ENCODE results near the gene ABLIM2.

Gene ABLIM2

DNA sequence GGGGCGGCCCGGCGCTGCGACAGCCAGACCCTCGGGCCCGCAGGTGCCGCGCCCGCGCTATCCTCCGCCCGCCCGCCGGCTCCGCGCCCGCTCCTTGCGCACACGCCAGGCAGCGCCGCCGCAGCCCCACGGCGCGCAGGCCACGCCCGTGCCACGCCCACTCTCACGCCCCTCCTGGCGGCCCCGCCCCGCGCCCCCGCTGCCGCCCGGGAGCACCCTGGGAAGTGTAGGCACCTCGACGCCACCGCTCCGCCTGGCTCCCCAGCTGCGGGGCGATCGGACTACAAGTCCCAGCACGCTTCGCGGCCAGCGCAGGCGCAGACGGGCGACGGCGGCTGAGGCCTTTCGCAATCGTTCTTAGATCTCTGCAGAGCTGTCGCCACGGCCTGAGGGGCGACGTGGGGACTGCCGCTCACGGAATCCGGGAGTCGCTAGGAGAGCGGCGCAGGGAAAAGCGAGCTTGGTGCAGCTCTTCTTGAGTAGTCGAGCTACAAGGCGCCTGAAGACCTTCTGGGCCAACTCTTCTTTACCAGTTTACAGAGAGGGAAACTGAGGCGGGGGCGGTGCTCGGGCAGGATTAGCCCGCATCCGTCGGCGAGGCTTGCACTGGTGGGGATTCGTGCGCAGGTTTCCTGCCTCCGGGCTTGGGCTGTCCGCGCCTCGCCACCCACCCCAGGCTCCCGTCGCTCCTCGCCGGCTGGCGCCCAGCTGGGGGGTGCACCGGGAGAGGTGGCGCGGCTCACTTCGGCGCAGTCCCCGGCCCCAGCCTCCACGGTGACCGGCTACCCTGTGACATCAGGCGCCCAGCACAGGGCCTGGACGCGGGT is at the start of gene ABLIM2:
Gene ABLIM2, minus strand, starts transcription at position 104 of the 827 bp plus-strand sequence. CDS start 124 bp downstream, outside the sequence.
- DNase-seq (ENCODE audit: low read depth) = peak; percentile 98

DNA sequence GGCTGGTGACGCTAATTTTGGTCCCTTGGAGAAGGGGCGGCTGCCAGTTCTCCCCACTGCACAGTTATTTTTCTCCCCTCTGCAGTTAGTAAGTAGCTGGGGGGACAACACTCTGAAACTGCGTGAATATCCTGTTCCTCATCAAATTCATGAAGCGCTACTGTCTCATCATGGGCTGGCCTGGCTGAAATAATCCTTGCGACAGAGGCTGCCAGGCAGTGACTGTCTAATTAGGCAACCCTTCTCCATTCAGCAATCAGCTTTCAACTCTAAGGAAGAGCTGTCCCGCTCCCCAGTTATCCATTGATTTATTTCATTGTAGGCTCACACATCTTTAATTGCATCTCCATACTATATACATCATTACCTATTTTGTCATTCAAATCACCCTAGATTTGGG is 48.7 kb upstream of the ABLIM2 start:
- no peak for DNase-seq (ENCODE audit: low read depth)

DNA sequence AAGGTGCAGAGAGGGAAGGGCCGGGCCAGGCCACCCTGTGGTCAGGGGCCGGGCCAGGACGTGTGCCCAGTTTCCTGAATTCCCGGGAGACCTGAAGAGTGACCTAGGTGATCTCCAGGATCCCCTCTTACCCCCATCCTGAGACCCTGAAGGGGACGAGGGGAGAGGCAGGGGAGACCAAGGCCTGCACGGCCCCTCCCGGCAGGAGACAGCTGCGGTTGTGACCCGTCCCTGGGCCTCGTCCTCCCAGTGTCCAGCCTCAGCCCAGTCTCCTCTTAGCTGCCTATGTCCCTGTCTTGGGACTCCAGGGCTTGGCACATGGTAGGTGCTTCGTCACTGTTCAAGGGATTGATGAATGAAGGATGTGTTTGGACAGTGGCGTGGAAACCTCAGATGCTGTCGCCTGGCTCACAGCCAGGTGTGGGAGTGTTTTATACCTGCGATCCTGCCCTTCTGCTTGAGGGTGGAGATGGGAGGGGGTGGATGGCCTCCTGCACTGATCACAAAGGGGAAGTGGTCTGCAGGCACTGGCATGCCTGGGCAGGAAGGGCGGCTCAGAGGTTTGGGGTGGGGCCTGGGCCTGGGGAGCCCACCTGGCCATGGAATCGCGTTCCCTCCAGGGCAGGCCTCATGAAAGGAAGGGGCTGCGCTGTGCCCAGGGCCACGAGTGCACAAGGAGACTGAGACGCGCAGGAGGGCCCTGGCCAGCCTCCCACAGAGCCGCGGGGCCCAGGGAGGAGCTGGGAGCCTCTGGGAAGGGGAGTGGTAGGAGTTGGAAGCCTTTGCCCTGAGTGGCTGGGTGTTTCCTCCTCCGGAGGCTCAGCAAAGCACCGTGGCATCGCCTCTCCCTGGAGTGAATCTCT is 47.4 kb upstream of the ABLIM2 start:
- DNase-seq (ENCODE audit: low read depth) = no peak

DNA sequence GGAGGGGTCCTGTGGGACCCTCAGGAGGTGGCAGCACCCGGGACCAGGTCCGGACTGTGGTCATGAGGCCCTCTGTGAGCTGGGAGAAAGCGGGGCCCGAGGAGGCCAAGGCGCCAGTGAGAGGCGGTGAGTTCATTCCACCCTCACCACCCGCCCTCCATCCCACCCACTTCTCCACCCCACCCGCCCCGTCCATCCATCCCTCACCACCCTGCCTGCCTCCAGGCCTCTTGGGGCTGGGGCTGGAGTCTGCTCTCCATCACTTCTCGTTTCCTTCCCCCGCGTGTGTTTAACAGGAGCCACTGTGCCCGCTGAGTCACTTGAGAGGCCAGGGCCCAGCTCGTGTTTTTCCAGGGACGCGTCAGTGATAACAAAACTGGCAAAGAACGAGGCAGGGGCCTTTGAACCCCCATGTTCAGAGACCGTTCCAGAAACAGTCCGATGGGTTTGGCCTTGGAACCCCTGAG is 46.7 kb upstream of the ABLIM2 start:
- DNase-seq (ENCODE audit: low read depth) = no peak

DNA sequence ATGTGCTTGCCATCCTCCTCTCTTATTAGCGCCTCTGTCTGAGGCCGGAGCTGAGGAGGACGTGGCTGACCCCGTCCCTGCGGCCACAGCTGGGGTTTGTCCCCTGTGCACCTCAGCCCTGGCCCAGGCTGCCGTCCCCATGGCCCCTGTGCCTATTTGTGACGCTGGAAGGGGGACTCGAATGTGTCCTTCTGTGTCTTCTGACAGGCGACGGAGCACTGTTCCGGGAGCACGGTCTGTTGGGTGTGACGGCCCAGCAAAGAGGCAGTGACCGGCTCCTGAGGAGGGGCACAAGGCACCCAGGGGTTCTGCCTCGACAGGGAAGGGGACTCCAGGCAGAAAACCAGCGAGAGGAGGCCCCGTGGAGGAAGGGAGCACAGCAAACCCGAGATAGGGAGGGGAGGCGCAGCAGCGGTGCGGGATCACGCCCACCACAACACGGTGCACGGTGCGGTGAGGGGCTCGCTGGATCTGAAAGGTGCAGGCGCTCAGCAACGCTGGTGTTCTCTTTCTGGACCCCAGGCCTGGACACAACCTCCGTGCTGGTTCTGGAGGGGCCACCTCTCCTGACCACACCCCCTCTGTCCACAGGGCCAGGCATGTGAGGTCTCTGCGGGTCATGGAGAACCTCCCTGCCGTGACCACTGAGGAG is 46.1 kb upstream of the ABLIM2 start:
- no peak for DNase-seq (ENCODE audit: low read depth)

DNA sequence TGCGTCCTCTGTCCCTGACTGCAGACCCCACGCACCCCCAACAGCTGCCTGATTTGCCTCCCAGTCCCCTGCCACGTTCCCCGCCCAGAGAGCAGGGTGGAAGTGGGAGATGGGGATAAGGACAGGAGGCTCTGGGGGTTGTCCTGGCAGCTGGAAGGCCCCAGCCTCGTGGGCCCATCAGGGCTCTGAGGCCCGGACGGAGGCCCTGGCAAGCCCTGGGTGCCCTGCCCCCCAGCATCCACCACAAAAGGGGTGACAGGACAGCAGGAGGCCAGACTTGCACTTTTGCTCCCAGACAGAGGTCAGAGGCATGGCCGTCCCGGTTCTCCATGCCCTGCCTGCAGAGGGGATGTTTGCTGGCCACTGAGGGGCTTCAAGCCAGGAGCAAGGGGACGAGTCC is 45.2 kb upstream of the ABLIM2 start:
- no peak for DNase-seq (ENCODE audit: low read depth)

DNA sequence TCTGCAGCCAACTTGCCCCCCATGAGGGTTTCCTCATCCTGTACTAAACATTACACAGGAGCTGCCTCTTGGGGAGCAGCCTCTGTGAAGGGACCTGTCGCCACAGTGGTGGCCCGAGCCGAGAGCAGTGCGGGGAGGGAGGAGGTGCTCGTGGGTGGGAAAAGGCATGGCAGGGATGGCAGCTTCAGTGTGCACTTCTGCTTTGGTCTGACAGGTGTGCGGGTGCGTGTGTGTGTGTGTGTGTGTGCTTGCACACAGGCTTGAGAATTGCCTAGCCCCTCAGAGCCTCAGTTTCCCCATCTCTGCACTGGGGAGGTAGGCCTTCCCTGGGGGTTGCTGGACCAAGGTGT is 44.4 kb upstream of the ABLIM2 start:
- DNase-seq (ENCODE audit: low read depth) = no peak

DNA sequence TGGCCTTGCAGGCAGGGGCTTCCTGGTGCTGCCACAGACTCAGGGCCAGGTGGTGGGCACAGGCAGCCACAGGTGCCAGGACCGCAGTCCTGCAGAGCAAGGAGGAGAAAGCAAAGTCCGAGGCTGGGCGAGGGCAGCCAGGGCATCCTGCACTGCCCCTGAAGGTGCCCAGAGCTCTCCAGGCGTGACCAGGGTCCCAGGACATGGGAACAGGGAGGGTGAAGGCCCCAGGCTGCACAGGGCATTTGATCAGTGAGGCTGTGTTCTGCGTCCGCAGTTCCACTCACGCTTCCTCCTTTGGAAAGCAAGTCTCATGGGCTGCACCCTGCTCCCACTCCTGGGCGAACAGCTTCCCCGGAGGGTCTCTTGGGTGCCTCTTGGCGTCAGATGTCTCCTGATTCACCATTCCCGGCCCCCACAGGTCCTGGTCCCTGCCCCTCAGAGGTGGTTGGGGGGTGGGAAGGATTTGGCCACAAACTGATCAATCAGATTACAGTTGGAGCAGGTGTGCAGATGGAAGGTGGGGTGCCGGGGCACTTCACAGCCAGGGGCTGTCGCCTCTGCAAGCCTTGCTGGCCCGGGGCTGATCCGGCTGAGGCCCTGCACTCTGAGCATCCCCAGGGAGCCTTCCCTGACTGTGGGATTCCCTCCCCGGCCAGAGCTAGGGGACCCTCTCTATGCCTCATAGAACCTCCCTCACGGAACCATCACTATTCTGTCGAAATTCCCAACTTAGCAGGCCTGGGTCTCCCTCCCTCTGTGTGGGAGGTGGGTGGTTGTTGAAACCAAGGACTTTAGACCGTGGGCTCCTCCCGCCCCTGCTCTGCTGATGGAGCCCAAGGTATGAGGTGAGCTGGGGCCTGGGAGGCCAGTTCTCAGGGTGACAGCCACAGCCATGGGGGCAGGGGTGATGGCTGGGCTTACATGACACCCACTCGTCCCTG is 43.8 kb upstream of the ABLIM2 start:
- DNase-seq (ENCODE audit: low read depth) = no peak

DNA sequence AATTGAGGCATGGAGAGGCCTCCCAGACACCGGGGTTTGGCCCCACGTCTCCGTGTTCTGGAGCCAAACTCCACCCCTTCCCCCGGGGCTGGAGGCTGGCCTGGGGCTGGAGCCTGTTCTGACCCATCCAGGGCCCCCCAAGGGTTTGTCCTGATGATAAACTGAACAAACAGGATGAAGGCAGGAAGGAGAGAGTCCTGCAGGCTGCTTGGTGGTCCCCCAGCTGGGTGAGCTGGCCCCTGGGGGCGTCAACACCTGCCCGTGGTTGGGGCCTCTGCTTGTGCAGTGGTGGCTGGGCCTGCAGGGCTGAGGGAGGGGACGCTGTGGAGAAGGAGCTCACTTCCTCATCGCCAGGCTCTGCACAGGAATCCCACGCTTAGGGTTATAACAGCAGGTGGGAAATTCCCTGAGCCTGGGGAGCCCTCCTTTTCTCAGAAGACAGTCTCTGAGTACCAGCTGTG is 42.7 kb upstream of the ABLIM2 start:
- DNase-seq (ENCODE audit: low read depth) = peak; percentile 15

DNA sequence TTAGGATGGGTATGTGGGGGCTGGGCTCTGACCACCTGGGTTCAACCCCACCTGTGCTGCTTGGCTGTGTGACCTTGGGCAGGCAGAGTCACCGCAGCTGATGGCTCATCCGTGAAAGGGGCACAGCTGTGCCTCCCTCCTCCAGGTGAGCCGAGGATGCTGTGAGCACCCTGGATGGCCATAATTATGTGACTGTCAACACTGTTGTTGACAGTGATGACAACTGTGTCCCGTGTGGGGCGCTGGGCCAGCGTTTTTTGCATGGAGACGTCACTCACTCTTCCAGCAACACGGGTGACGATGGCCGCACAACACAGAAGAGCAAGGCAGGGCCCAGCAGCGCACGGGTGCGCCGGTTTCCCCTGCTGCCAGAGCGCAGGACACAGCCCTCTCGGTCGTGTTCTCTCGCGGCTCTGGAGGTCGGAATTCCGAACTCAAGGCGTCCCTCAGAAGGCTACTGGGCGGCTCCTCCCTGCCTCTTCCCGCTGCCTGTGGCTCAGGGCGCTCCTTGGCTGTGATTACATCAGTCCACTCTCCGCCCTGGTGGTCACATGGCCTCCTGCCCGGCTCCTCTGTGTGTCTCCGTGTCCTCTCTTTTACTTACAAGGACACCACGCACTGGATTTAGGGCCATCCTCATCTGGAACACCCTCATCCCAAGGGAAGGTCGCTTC is 41.8 kb upstream of the ABLIM2 start:
- no peak for DNase-seq (ENCODE audit: low read depth)

DNA sequence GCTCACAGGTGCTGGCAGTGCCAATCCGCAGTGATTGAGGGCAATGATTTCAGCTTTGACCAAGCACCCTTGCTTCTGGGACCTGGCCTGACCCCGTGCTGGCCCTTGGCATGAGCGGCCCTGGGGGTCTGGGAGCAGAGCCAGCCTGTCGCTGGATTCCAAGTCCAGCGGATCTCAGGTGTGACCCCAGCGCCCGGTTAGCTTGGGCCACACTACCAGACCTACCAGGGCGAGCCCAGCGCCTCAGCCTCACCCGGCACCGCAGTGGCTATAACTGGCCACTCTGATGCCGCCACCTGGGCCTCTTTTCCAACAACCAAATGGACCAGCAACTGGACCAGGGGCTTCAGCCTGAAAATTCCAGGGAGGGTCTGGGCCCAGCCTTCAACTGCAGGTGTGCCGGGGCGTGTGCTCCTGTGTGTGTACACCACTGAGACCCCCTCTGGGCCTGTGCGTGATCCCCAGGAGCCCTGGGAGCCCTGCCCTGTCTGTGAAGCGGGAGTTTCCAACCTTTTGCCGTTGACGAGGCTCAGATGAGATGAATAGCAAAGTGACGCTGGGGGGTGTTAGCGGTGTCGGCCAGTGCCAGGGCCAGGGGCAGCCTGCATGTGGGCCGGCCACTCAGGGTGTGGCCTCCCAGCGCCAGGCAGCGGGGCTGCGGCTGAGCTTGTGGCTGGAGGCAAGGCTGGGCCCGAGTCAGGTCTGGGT is 41.1 kb upstream of the ABLIM2 start:
- DNase-seq (ENCODE audit: low read depth) = no peak

DNA sequence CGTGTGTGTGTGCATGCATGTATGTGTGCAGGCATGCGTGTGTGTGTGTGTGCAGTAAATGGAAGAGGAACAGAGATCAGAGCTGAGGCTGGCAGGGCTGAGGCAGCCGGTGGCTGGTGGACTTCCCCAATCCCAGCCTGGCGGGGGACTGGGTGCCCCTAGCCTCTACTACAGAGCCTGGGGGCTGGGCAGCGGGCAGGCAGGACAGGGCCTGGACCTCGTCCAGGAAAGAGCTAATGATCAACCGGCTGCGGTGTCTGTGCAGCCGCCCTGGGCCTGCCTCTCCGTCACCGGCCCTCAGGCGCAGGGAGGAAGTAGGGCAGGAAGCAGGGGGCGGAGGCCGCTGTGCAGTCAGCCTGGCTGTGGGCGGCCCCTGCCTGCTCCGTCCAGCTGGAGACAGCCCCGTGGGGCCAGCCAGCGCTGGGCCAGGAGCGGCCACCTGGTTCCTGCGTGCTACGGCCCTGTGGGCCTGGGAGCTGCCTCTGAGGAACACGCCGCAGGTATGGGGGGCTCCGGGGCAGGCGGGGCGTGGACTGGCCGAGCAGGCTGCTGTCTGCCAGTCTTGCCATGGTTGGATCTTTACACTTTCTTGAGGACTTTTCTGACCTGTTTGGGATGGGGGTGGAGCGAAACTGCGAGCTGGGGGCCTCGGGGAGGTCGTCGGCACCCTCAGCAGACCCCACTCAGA is 40.4 kb upstream of the ABLIM2 start, which contains the start of gene SH3TC1:
Gene SH3TC1, plus strand, starts transcription at position 385 of the 688 bp plus-strand sequence. CDS start 5,905 bp downstream, outside the sequence.
- peak; percentile 43 for DNase-seq (ENCODE audit: low read depth)

DNA sequence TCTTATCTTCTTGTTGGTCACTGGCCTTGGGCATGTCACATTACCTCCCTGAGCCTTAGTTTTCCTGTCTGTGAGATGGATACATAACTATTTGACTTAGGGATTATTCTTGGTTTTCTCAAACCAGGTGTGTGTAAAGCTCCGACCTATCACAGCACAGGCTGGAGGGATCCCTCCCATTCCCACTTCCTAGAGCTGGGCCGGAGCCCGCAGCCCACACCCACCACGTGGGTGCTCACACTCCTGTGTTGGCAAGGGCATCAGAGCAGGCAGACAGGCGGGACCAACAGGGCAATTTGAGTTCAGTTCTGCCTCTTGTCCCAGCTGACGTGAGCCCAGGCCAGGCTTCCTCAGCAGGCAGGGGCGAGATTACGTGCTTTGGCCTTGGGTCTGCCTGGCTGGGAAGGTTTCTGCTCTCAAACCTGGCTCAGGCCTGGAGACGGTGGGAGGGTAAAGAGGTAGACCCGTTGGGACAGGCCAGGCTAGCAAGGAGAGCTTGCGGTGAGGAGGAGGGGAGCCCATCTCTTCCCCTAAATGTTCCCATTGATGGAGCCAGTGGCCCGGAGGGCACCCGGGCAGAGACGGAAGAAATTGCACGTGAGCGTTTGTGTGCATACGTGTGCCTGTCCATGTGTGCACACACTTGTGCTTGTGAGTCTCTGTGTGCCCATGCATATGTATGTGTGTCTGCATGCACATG is 39.7 kb upstream of the ABLIM2 start:
- DNase-seq (ENCODE audit: low read depth) = no peak

DNA sequence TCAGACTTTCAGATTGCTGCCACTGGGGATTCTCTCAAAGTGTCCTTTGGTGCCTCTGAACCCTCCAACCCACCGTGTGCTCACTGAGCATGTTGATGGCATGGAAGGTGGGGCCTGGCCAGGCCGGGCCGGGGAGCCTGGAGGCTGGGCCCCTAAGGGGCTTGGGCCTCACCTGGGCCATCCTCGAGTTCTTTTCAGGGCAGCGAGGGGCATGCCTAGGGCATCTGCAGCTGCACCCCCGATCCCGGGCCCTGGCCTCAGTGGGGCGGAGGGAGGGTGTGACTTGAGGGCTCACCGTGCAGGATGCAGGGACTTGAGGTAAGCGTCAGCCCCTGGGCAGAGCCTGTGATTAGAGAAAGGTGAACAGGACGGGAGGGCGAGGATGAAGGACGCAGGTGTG is 38.9 kb upstream of the ABLIM2 start:
- no peak for DNase-seq (ENCODE audit: low read depth)

DNA sequence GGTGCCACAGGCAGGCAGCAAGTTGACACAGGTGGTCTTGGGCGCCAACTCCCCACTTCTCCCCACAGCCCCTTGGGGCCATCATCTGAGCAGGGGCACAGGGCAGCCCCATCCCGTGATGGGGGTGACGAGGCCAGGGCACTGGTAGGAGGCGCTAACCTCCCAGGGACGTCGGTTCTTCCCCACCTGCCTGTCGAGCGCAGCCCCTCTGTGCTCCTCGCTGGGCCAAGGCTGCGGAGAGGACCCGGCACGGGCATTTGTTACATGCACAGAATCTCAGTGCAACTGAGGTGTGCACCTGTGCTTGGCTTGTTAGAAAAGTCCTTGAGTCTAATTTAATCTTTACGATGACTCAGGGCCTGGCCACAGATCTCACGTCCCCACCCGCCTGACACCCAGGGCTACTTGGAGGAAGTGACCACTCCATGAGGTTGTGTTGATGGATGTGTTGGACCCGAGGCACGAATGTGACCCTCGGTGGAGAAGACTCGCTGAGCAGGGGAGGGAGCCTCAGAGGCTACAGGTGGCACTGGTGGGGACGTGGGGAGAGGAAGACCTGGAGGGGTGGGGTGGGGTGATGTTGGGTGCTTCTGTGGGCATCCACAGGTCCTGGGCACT is 37.3 kb upstream of the ABLIM2 start:
- DNase-seq (ENCODE audit: low read depth) = no peak

DNA sequence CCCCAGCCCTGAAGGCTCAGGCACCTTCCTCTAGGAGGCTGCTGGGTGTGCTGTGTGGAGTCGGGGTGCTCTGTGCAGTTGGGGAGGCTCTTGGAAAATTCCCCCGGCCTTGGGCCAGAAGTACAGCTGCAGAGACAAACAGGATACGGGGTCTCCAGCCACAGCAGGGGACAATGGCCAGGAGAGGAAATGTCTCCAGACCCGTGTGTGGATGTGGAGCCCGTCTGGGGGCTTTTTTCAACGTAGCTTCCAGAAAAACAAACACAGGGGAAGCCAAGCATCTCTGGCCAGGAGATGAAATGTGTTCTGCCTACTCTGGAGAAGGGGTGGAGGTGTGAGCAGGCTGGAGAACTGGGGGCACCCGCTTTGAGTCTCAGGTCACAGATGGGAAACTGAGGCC is 36.8 kb upstream of the ABLIM2 start:
- no peak for DNase-seq (ENCODE audit: low read depth)

DNA sequence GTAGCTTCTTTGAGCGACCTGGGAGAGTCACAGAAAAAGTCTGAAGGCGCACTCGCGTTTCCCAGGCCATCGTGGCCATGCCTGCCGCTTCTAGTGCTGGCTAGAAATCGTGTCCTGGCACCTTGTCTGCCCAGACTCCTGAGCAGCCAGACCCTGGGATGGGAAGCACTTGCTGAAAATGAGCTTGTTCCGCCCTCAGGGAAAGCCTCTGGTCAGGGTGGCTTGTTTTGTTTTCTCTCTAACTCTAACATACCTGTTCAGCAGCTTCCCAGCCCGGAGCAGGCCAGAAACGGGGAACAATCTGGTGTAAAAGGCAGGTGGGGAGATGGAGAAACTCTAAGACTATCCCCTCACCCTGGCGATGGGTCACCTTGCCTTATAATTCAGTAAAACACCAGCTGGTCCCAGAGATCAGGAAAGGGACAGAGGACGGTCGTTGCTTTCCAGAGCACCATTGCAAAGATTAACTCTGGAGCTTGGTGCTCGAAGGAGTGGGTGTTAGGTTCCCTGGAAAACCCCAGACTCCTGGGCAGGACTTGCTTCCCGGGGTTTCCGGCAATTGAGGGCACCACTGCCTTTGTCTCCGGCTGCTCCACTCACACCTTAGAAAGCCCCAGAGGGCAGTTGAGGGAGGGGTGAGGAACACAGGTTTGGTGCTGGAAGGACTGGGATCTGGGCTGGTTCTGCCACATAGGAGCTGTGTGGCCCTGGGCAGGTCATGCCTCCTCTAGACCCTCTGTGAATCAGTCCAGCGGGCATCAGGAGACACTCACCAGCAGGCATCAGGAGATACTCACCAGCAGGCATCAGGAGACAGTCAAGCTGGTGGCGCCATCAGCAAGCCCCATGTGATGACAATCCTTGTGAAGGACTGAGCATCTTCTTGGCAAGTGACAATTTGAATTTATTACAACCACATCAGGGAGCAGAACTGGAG is 36.0 kb upstream of the ABLIM2 start:
- no peak for DNase-seq (ENCODE audit: low read depth)

All from stimulated activated CD8-positive, alpha-beta memory T cell treated with anti-CD3 and anti-CD28 coated beads, Interleukin-12 subunit alpha, Interleukin-12 subunit beta, amount 100 ng/mL, for 4 hours (primary cell).